Gastroesophageal sphincter (tissue), 3 donors: ENCODE results near the gene FBXW4.

ENCODE experiments used
- CTCF ChIP-seq, 4 experiments: fragments of 200-600 bp in 2 of 4; fragments of 450-650 bp in 2 of 4; sonication (generic) in 1 of 4; IDR thresholded peaks; one replicate each; pipeline ENCODE4 v1.5.1; 2017 to 2019; ENCODE audit warnings: antibody characterized with exemption in 4 of 4, mild to moderate bottlenecking in 2 of 4, moderate library complexity in 2 of 4
- EP300 ChIP-seq: sonication (generic); formaldehyde crosslinking; IDR thresholded peaks from one replicate; pipeline ENCODE4 v1.6.1; 2017; ENCODE audit warnings: antibody characterized with exemption, mild to moderate bottlenecking

GRCh38 chr10:101588879-101589278 lies 106.1 kb downstream of the FBXW4 start:
- TF ChIP-seq CTCF (IDR thresholded peaks at IDR 0.05) (no peak), EP300 (no peak)
